Mammary epithelial cell (primary cell): ENCODE results near the gene PLB1.

Experiments used
- EZH2 ChIP-seq: IDR thresholded peaks from 2 replicates; pipeline ENCODE4 v1.6.1; 2012; ENCODE audit warnings: low read length, inconsistent platforms, borderline replicate concordance
- TF ChIP-seq, protein P1 (sequence below), 2 donors: IDR thresholded peaks in 1 of 2; conservative IDR thresholded peaks in 1 of 2; 2 replicates each; pipeline ENCODE4 v1.5.1; 2011 to 2012; ENCODE audit warnings: inconsistent platforms in 2 of 2, low read length in 2 of 2, mild to moderate bottlenecking in 2 of 2, control low read depth in 1 of 2, low read depth in 1 of 2; ENCODE audit not compliant: insufficient read depth in 1 of 2; ENCODE audit errors: extremely low read depth in 1 of 2

DNA sequence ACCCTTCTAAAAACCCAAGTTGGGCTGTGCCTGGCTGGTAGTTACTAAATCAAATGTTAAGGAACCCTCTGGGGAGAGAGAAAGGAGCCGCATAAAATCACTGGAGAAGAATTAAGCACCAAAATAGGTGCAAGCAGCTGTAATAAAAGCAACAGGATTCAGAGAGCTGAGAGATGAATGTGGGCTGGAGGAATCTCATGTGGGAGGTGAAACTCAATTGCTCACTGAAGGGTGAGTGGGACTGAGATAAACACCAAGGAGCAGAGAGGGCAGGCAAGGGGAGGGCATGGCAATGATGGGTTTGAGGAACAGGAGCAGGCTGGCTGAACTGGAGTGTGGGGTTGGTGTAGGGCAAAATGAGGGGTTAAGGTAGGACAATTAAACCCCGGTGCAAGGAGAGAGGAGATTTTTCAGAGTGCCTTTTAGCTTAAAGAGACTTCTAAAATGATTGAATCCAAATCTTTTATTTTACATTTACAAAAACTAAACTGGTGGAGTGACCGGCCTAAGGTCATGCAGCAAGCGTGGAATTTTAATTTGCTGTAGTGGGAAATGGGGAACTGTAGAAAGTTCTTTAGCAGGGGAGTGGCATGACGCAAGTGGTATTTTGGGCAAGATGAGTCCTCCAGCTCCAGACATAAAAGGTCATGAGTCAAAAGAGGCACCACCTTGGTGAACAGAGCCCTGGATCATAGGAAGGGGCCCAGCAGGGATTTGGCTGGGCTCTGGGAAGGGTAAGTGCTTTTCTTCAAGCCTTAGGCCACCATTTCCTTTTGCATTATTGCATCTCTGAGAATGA, 10.5 kb downstream of the PLB1 start:
- TF ChIP-seq, protein P1, sequence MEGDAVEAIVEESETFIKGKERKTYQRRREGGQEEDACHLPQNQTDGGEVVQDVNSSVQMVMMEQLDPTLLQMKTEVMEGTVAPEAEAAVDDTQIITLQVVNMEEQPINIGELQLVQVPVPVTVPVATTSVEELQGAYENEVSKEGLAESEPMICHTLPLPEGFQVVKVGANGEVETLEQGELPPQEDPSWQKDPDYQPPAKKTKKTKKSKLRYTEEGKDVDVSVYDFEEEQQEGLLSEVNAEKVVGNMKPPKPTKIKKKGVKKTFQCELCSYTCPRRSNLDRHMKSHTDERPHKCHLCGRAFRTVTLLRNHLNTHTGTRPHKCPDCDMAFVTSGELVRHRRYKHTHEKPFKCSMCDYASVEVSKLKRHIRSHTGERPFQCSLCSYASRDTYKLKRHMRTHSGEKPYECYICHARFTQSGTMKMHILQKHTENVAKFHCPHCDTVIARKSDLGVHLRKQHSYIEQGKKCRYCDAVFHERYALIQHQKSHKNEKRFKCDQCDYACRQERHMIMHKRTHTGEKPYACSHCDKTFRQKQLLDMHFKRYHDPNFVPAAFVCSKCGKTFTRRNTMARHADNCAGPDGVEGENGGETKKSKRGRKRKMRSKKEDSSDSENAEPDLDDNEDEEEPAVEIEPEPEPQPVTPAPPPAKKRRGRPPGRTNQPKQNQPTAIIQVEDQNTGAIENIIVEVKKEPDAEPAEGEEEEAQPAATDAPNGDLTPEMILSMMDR (conservative IDR thresholded peaks at IDR 0.05 in 1 of 2, IDR thresholded peaks at IDR 0.05 in 1 of 2; ENCODE audit: extremely low read depth in 1 of 2, insufficient read depth in 1 of 2, low read depth in 1 of 2, low read length in 2 of 2) = no peak
- no peak for TF ChIP-seq EZH2
